ENCODE results near the gene CEP290.

GRCh38 chr12:88011755-88012154 is 130.1 kb downstream of the CEP290 start:
- TF ChIP-seq EMX1 (CRISPR knock-in tag; IDR thresholded peaks at IDR 0.05) = no peak
- TF ChIP-seq ETV6 (CRISPR knock-in tag; IDR thresholded peaks at IDR 0.05) = no peak
- no peak for TF ChIP-seq ATF6 (CRISPR knock-in tag; IDR thresholded peaks at IDR 0.05)
- TF ChIP-seq E2F4 (CRISPR knock-in tag; IDR thresholded peaks at IDR 0.05; ENCODE audit: borderline replicate concordance, low read depth) = no peak
- no peak for TF ChIP-seq ZNF423 (CRISPR knock-in tag; IDR thresholded peaks at IDR 0.05)
- TF ChIP-seq FOXP1 (CRISPR knock-in tag; IDR thresholded peaks at IDR 0.05; ENCODE audit: borderline replicate concordance) = no peak
- TF ChIP-seq NFE2L1 (CRISPR knock-in tag; IDR thresholded peaks at IDR 0.05) = no peak
- TF ChIP-seq SP1 (CRISPR knock-in tag; conservative IDR thresholded peaks at IDR 0.05) = no peak
- no peak for TF ChIP-seq GTF2I (CRISPR knock-in tag; conservative IDR thresholded peaks at IDR 0.05)
- TF ChIP-seq ZNF416 (CRISPR knock-in tag; IDR thresholded peaks at IDR 0.05) = no peak
- TF ChIP-seq, protein P1, sequence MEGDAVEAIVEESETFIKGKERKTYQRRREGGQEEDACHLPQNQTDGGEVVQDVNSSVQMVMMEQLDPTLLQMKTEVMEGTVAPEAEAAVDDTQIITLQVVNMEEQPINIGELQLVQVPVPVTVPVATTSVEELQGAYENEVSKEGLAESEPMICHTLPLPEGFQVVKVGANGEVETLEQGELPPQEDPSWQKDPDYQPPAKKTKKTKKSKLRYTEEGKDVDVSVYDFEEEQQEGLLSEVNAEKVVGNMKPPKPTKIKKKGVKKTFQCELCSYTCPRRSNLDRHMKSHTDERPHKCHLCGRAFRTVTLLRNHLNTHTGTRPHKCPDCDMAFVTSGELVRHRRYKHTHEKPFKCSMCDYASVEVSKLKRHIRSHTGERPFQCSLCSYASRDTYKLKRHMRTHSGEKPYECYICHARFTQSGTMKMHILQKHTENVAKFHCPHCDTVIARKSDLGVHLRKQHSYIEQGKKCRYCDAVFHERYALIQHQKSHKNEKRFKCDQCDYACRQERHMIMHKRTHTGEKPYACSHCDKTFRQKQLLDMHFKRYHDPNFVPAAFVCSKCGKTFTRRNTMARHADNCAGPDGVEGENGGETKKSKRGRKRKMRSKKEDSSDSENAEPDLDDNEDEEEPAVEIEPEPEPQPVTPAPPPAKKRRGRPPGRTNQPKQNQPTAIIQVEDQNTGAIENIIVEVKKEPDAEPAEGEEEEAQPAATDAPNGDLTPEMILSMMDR (IDR thresholded peaks at IDR 0.05) = no peak
- TF ChIP-seq, protein P2, sequence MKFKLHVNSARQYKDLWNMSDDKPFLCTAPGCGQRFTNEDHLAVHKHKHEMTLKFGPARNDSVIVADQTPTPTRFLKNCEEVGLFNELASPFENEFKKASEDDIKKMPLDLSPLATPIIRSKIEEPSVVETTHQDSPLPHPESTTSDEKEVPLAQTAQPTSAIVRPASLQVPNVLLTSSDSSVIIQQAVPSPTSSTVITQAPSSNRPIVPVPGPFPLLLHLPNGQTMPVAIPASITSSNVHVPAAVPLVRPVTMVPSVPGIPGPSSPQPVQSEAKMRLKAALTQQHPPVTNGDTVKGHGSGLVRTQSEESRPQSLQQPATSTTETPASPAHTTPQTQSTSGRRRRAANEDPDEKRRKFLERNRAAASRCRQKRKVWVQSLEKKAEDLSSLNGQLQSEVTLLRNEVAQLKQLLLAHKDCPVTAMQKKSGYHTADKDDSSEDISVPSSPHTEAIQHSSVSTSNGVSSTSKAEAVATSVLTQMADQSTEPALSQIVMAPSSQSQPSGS (CRISPR knock-in tag; IDR thresholded peaks at IDR 0.05; ENCODE audit: borderline replicate concordance, low read depth) = no peak
- TF ChIP-seq ZNF263 (CRISPR knock-in tag; IDR thresholded peaks at IDR 0.05; ENCODE audit: low read depth) = no peak

All from WTC11 (cell line).